Astrocyte (in vitro differentiated cells and primary cell): ENCODE results near the gene SMIM36. TPM values are rescaled to one million over a fixed set of nuclear protein-coding genes. Genes with fewer than 3 reads are reported as not detected.
"Not testable (repeated sequence)": the region's sequence is repeated elsewhere in the genome, so short reads cannot be mapped to it uniquely, and the experiment has no call there.

ENCODE experiments used
- DNase-seq: peaks from one replicate; pipeline ENCODE4 v3.0.0-alpha.2; 2010; ENCODE audit warnings: low read depth
- FAIRE-seq: peaks from 2 replicates; lab custom pipeline; 2011; peaks lifted over from hg19 to GRCh38; lab: Jason Lieb, UNC
- H2AFZ ChIP-seq: 2 replicates; pipeline ENCODE4 v1.6.0; 2012; ENCODE audit warnings: low read depth, low read length, inconsistent platforms
- H3K27ac ChIP-seq: 2 replicates; pipeline ENCODE4 v1.5.1; 2011; ENCODE audit warnings: low read depth, low read length, inconsistent platforms
- H3K27me3 ChIP-seq: 2 replicates; pipeline ENCODE4 v1.6.0; 2011; ENCODE audit warnings: low read length, inconsistent platforms; ENCODE audit not compliant: insufficient read depth
- H3K36me3 ChIP-seq: 2 replicates; pipeline ENCODE4 v1.5.1; 2011; ENCODE audit warnings: low read length, inconsistent platforms; ENCODE audit not compliant: insufficient read depth
- H3K4me1 ChIP-seq: 2 replicates; pipeline ENCODE4 v1.5.1; 2011; ENCODE audit warnings: low read length, inconsistent platforms; ENCODE audit not compliant: insufficient read depth
- H3K4me2 ChIP-seq: 2 replicates; pipeline ENCODE4 v1.6.0; 2012; ENCODE audit warnings: low read length, inconsistent platforms
- H3K4me3 ChIP-seq: 2 replicates; pipeline ENCODE4 v1.5.1; 2011; ENCODE audit warnings: low read depth, mild to moderate bottlenecking, low read length, inconsistent platforms; ENCODE audit not compliant: insufficient read depth
- H3K79me2 ChIP-seq: 2 replicates; pipeline ENCODE4 v1.6.0; 2012; ENCODE audit warnings: mild to moderate bottlenecking, low read length, inconsistent platforms; ENCODE audit not compliant: insufficient read depth
- H3K9ac ChIP-seq: 2 replicates; pipeline ENCODE4 v1.6.0; 2012; ENCODE audit warnings: mild to moderate bottlenecking, low read length, inconsistent platforms
- H3K9me3 ChIP-seq: 2 replicates; pipeline ENCODE4 v1.5.1; 2012; ENCODE audit warnings: low read depth, mild to moderate bottlenecking, low read length, inconsistent platforms; ENCODE audit not compliant: insufficient read depth
- H4K20me1 ChIP-seq: 2 replicates; pipeline ENCODE4 v1.6.0; 2012; ENCODE audit warnings: low read length, inconsistent platforms; ENCODE audit not compliant: insufficient read depth
- H3K27ac Mint-ChIP-seq: one replicate; pipeline ENCODE4 v1.8.0; 2021; ENCODE audit warnings: mild to moderate bottlenecking, mixed read lengths; ENCODE audit not compliant: unreplicated experiment
- H3K27me3 Mint-ChIP-seq: one replicate; pipeline ENCODE4 v1.8.0; 2021; ENCODE audit warnings: low read depth, mixed read lengths; ENCODE audit not compliant: unreplicated experiment
- H3K36me3 Mint-ChIP-seq: one replicate; pipeline ENCODE4 v1.8.0; 2021; ENCODE audit warnings: low read depth, mixed read lengths; ENCODE audit not compliant: unreplicated experiment
- H3K4me1 Mint-ChIP-seq: one replicate; pipeline ENCODE4 v1.8.0; 2021; ENCODE audit warnings: low read depth, mixed read lengths; ENCODE audit not compliant: unreplicated experiment
- H3K4me3 Mint-ChIP-seq: one replicate; pipeline ENCODE4 v1.8.0; 2021; ENCODE audit warnings: mild to moderate bottlenecking, moderate library complexity, mixed read lengths; ENCODE audit not compliant: unreplicated experiment
- H3K9me3 Mint-ChIP-seq: one replicate; pipeline ENCODE4 v1.8.0; 2021; ENCODE audit warnings: mild to moderate bottlenecking, mixed read lengths; ENCODE audit not compliant: unreplicated experiment
- EZH2 ChIP-seq: IDR thresholded peaks from 2 replicates; pipeline ENCODE4 v1.6.1; 2012; ENCODE audit warnings: mild to moderate bottlenecking, low read length, inconsistent platforms; ENCODE audit not compliant: insufficient read depth
- total RNA-seq: library from RNA; stranded (reverse); gene quantifications from 2 replicates; pipeline ENCODE4 v1.2.1, GENCODE V29; 2021
- TF ChIP-seq, protein P1 (sequence below): IDR thresholded peaks from 2 replicates; pipeline ENCODE4 v1.5.1; 2011; ENCODE audit warnings: low read depth, mild to moderate bottlenecking, inconsistent platforms, low read length, moderate library complexity; ENCODE audit not compliant: insufficient read depth

The SMIM36 gene
- total RNA-seq, 1 donor from 2014 or later, result not detected

DNA sequence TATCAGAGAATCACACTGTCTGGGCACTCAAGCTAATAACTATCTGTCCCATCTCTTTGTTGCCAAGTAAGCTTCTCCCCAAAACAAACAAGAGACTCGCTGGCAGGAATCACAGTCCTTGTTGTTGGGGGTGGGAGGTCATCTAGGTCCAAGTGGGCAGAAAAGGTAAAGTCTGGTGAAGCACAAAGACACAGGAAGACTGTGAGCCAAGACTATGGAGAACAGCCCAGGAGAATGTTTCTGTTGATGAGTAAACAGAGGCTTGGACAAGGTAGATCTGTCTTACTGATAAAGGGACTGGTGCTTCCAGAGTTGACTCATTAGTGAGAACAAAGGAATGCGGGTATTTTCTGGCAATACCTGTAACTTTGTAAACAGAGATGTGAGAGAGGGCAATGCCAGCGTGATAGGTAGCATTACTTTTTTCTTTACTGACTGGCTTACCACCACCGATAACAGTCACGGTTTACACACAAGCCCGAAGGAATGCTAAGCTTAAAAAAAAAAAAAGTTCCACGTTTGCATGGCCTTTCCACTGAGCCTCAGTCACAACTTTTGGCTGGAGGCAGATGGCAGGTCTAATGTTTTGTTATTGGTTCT is 78.1 kb downstream of the SMIM36 start:
- peaks cover 16% of the 10 kb centered on the region for H3K4me1 Mint-ChIP-seq
- FAIRE-seq, result no peak

DNA sequence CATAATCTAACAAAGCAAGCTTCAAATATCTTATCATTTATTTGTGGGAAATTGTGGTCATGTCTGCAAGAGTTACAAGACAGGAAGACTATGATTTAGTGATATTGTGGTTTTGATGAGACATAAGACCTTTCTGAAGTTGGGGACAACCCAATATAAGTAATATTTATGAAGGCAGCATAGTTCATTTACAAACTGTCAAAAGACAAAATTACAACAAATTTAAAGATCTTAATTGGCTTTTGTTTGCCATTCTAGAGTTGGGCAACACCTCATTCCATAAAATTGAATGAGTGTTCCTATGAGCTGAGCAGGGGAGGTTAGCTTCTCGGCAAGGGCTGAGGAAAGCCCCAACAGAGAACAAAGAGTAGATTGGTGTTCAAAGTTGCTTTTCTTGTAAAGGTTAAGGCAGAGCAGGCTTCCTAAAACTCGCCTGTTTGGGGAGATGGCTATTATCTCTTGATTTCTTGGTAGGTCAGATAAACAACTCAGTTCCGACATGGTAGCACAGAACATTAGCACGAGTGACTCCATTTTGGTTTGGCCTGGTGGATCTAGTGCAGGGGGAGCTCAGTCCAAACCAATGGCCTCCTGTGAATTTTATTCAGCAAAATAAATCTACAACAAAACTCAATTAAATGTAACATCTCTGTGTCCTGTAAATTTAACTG is 78.8 kb downstream of the SMIM36 start:
- TF ChIP-seq EZH2, result no peak
- TF ChIP-seq, protein P1, sequence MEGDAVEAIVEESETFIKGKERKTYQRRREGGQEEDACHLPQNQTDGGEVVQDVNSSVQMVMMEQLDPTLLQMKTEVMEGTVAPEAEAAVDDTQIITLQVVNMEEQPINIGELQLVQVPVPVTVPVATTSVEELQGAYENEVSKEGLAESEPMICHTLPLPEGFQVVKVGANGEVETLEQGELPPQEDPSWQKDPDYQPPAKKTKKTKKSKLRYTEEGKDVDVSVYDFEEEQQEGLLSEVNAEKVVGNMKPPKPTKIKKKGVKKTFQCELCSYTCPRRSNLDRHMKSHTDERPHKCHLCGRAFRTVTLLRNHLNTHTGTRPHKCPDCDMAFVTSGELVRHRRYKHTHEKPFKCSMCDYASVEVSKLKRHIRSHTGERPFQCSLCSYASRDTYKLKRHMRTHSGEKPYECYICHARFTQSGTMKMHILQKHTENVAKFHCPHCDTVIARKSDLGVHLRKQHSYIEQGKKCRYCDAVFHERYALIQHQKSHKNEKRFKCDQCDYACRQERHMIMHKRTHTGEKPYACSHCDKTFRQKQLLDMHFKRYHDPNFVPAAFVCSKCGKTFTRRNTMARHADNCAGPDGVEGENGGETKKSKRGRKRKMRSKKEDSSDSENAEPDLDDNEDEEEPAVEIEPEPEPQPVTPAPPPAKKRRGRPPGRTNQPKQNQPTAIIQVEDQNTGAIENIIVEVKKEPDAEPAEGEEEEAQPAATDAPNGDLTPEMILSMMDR, result no peak
- no peak for FAIRE-seq

More for the DNA sequence above, 78.1 kb downstream of the SMIM36 start:
- Mint-ChIP-seq H3K27me3 (no peaks in the 10 kb centered on the region), H3K4me3 (no peak overlapping the region), H3K9me3 (peaks cover 2% of the 10 kb centered on the region), H3K36me3 (no peaks in the 10 kb centered on the region), H3K27ac (no peak overlapping the region)
- Histone ChIP-seq H3K4me1 (no peaks in the 10 kb centered on the region), H3K4me2 (peak overlapping the region; percentile 35), H3K9ac (no peak overlapping the region), H4K20me1 (no peaks in the 10 kb centered on the region), H3K79me2 (no peaks in the 10 kb centered on the region), H3K9me3 (no peaks in the 10 kb centered on the region), H2AFZ (no peak overlapping the region), H3K36me3 (no peaks in the 10 kb centered on the region), H3K27ac (no peak overlapping the region), H3K27me3 (no peaks in the 10 kb centered on the region), H3K4me3 (no peak overlapping the region)
- peak; percentile 52 for DNase-seq
- TF ChIP-seq, protein P1, result no peak

DNA sequence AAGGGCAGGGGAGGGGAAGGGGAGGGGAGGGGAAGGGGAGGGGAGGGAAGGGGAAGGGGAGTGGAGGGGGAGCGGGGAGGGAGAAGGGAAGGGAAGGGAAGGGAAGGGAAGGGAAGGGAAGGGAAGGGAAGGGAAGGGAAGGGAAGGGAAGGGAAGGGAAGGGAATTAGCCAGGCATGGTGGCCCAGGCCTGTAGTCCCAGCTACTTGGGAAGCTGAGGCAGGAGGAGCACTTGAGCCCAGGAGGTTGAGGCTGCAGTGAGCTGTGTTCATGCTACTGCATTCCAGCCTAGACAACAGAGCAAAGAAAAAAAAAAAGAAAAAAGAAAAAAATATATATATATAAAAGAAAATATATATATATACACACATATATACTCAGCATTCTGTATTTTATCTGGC is 79.3 kb downstream of the SMIM36 start:
- not testable (repeated sequence) for H3K27me3 ChIP-seq, H3K9me3 Mint-ChIP-seq, H3K4me2 ChIP-seq, H3K79me2 ChIP-seq, H3K4me3 ChIP-seq, H3K27ac Mint-ChIP-seq, H3K9me3 ChIP-seq, FAIRE-seq, H3K4me1 ChIP-seq, H2AFZ ChIP-seq, DNase-seq, H3K27ac ChIP-seq, H4K20me1 ChIP-seq, H3K27me3 Mint-ChIP-seq, H3K36me3 ChIP-seq, H3K4me3 Mint-ChIP-seq, H3K9ac ChIP-seq, H3K36me3 Mint-ChIP-seq
- H3K4me1 Mint-ChIP-seq, result peaks cover 15% of the 10 kb centered on the region

More for the DNA sequence above, 78.8 kb downstream of the SMIM36 start:
- DNase-seq, result peak; percentile 49
- H4K20me1 ChIP-seq, result no peaks in the 10 kb centered on the region
- Mint-ChIP-seq H3K27me3 (no peaks in the 10 kb centered on the region), H3K27ac (no peak overlapping the region), H3K4me3 (no peak overlapping the region), H3K36me3 (no peaks in the 10 kb centered on the region), H3K9me3 (no peaks in the 10 kb centered on the region), H3K4me1 (peaks cover 16% of the 10 kb centered on the region)
- no peaks in the 10 kb centered on the region for H3K36me3 ChIP-seq
- H3K9me3 ChIP-seq, result no peaks in the 10 kb centered on the region
- no peak overlapping the region for H3K27ac ChIP-seq
- H3K4me2 ChIP-seq, result no peak overlapping the region
- H3K27me3 ChIP-seq, result no peaks in the 10 kb centered on the region
- no peak overlapping the region for H2AFZ ChIP-seq
- no peak overlapping the region for H3K4me3 ChIP-seq
- H3K79me2 ChIP-seq, result no peaks in the 10 kb centered on the region
- no peaks in the 10 kb centered on the region for H3K4me1 ChIP-seq
- H3K9ac ChIP-seq, result no peak overlapping the region
